GM23248 (cell line): ENCODE measurements around the gene CEP112.

Source experiments
- EZH2 ChIP-seq: fragments of 200-600 bp; sonication (generic); IDR thresholded peaks from 2 replicates; pipeline ENCODE4 v1.6.1; 2018; ENCODE audit warnings: antibody characterized with exemption, mild to moderate bottlenecking; ENCODE audit not compliant: insufficient read depth, poor library complexity, severe bottlenecking
- EZH2phosphoT487 ChIP-seq: fragments of 200-600 bp; sonication (generic); IDR thresholded peaks from 2 replicates; pipeline ENCODE4 v1.6.1; 2018; ENCODE audit warnings: antibody characterized with exemption, moderate library complexity, mild to moderate bottlenecking, low read depth; ENCODE audit not compliant: insufficient read depth

GRCh38 chr17:65638221-65638975 is 553.5 kb downstream of the CEP112 start:
- TF ChIP-seq EZH2: no peak
- no peak for TF ChIP-seq EZH2phosphoT487
